ENCODE data around the gene MARCKSL1.
A peak's percentile ranks its signal among the peaks of the same experiment; 100 is the strongest.

The MARCKSL1 gene

GRCh38 chr1:32352831-32353383 is 16.9 kb upstream of the MARCKSL1 start:
- no peak for DNase-seq

- DNase-seq: no peak
These were observed 16.3 kb upstream of the MARCKSL1 start for GRCh38 chr1:32352239-32352745.

- DNase-seq: peak; percentile 94
These were observed 15.6 kb upstream of the MARCKSL1 start for GRCh38 chr1:32351399-32352238.

- DNase-seq: no peak
These were observed 14.9 kb upstream of the MARCKSL1 start for GRCh38 chr1:32350785-32351398.

- DNase-seq: peak; percentile 22
These were observed 13.2 kb upstream of the MARCKSL1 start for GRCh38 chr1:32349211-32349708.

GRCh38 chr1:32346532-32347157 is 10.6 kb upstream of the MARCKSL1 start:
- no peak for DNase-seq

- no peak for DNase-seq
These were observed 9.3 kb upstream of the MARCKSL1 start for GRCh38 chr1:32345289-32345827.

- no peak for DNase-seq
These were observed 6.7 kb upstream of the MARCKSL1 start for GRCh38 chr1:32342704-32343103.

GRCh38 chr1:32341971-32342370 is 5.9 kb upstream of the MARCKSL1 start:
- DNase-seq: no peak

- DNase-seq: no peak
These were observed 5.2 kb upstream of the MARCKSL1 start for GRCh38 chr1:32341186-32341757.

- DNase-seq: peak; percentile 73
These were observed 3.4 kb upstream of the MARCKSL1 start for GRCh38 chr1:32339363-32339978.

- DNase-seq: no peak
These were observed 2.7 kb upstream of the MARCKSL1 start for GRCh38 chr1:32338637-32339145.

GRCh38 chr1:32337855-32338636 is 2.0 kb upstream of the MARCKSL1 start:
- peak; percentile 74 for DNase-seq

- peak; percentile 85 for DNase-seq
These were observed 1.1 kb upstream of the MARCKSL1 start for GRCh38 chr1:32336963-32337675.

- no peak for DNase-seq
These were observed 529 bp upstream of the MARCKSL1 start for GRCh38 chr1:32336591-32336932.

- DNase-seq: no peak
These were observed 571 bp downstream of the MARCKSL1 start for GRCh38 chr1:32335535-32335789.

GRCh38 chr1:32334864-32335534 is 1.0 kb downstream of the MARCKSL1 start:
- peak; percentile 70 for DNase-seq

GRCh38 chr1:32334274-32334861 is 1.7 kb downstream of the MARCKSL1 start:
- DNase-seq: no peak

- DNase-seq: no peak
These were observed 2.6 kb downstream of the MARCKSL1 start for GRCh38 chr1:32333251-32333963.

Data from CD4-positive, alpha-beta T cell treated with Interferon gamma for 1 hour (primary cell).